Nephron (organoid): ENCODE results near the gene ZGRF1.
A peak's percentile ranks its signal among the peaks of the same experiment; 100 is the strongest.

Source experiments
- H3K27ac Mint-ChIP-seq, 3 experiments: 2 replicates each; pipeline ENCODE4 v1.8.0; 2020; ENCODE audit warnings: mixed read lengths in 3 of 3, mild to moderate bottlenecking in 2 of 3, moderate library complexity in 1 of 3
- H3K27me3 Mint-ChIP-seq: 2 replicates; pipeline ENCODE4 v1.8.0; 2021; ENCODE audit warnings: low read depth, mild to moderate bottlenecking, moderate library complexity, mixed read lengths
- H3K36me3 Mint-ChIP-seq: 2 replicates; pipeline ENCODE4 v1.8.0; 2020; ENCODE audit warnings: low read depth, mixed read lengths
- H3K4me1 Mint-ChIP-seq: 2 replicates; pipeline ENCODE4 v1.8.0; 2020; ENCODE audit warnings: mixed read lengths
- H3K4me3 Mint-ChIP-seq, 3 experiments: 2 replicates each; pipeline ENCODE4 v1.8.0; 2020; ENCODE audit warnings: mild to moderate bottlenecking in 3 of 3, mixed read lengths in 3 of 3, moderate library complexity in 2 of 3
- H3K9me3 Mint-ChIP-seq: 2 replicates; pipeline ENCODE4 v1.8.0; 2020; ENCODE audit warnings: mixed read lengths
- TF ChIP-seq, protein P1 (sequence below), 3 experiments: fragments of 200-600 bp; sonication (generic); IDR thresholded peaks; one replicate each; pipeline ENCODE4 v1.5.0; 2021; ENCODE audit warnings: antibody characterized with exemption in 3 of 3; ENCODE audit not compliant: unreplicated experiment in 3 of 3

Gene ZGRF1

DNA sequence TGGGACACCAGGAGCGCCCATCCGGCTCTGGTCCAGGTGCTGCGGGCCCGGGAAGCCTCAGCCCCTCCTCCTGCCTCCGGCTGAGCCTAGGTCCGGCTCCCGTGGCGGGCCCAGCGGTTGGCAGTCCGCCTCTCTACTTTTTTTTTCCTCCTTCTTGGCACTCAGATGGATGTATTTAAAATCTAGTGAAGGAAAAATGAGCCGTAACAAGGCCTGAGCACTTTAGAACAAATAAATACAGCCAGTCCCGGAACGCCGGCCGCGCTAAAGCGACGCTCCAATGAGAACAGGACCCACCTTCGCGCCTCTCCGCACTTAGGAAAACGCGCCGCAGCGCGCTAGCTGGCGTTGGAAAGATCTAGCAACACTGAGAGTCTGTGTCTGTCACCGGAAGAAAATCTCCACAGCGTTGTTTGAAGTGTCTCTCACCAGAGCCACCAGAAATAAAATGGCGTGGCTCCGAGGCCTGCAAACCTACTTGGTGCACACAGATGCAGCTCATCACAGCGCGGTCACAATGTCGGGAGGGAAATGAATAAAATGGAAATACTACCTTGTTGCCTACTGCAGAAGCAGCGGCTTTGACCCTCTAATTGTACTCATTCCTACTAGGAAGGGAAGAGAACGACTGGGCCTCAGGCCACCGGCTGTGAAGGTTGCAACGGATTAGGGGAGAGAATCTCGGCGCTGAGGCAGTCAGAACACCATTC, 125.5 kb downstream of the ZGRF1 start:
- Mint-ChIP-seq H3K4me1 (peaks cover 50% of the 10 kb centered on the region), H3K36me3 (no peaks in the 10 kb centered on the region)

DNA sequence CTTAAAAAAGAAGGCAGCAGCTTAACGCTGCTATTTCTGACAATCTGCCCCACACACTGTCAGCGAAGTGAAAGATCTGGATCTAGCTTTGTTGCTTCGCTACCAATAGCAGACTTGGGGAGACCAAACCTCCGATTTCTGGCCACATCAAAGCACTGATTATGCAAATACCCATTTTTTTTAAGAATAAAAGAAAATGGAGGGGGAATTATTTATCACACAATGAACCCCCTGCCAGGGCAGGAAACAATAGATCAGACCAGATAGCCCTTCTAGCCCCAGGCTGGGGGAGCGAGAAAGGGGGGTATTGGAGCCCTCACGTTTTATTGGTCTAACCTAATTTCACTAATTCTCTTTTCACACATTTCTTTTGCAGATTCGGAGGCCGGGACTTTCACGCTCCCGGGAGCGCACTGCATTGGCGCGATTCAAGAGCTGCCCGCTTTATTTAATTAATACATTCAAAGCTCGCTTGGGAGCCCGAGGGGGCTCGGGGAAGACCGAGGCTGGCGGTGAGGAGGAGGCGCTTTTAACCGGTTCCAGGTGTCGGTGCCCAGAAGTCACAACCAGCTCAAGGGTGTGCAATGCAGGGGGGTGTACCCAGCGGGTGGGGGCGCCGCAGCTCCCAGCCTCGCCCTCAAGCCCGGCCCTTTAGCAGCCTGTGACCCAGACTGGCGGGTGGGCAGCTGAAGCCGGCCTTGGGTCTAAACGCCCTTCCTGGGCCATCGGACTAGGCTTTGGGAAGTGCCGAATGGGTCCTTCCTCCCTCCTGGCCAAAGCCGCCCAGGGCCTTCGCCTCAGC, 126.2 kb downstream of the ZGRF1 start:
- Mint-ChIP-seq H3K27ac (no peak overlapping the region), H3K9me3 (no peaks in the 10 kb centered on the region), H3K27me3 (peaks cover 100% of the 10 kb centered on the region), H3K4me1 (peaks cover 49% of the 10 kb centered on the region), H3K36me3 (no peaks in the 10 kb centered on the region), H3K4me3 (peak overlapping the region; percentile 56 to 63 (median 63))
- TF ChIP-seq, protein P1, sequence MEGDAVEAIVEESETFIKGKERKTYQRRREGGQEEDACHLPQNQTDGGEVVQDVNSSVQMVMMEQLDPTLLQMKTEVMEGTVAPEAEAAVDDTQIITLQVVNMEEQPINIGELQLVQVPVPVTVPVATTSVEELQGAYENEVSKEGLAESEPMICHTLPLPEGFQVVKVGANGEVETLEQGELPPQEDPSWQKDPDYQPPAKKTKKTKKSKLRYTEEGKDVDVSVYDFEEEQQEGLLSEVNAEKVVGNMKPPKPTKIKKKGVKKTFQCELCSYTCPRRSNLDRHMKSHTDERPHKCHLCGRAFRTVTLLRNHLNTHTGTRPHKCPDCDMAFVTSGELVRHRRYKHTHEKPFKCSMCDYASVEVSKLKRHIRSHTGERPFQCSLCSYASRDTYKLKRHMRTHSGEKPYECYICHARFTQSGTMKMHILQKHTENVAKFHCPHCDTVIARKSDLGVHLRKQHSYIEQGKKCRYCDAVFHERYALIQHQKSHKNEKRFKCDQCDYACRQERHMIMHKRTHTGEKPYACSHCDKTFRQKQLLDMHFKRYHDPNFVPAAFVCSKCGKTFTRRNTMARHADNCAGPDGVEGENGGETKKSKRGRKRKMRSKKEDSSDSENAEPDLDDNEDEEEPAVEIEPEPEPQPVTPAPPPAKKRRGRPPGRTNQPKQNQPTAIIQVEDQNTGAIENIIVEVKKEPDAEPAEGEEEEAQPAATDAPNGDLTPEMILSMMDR (IDR thresholded peaks at IDR 0.05; ENCODE audit: unreplicated experiment in 3 of 3) = no peak

More for the DNA sequence above, 125.5 kb downstream of the ZGRF1 start:
- H3K27ac Mint-ChIP-seq = no peak overlapping the region
- no peaks in the 10 kb centered on the region for H3K9me3 Mint-ChIP-seq
- TF ChIP-seq, protein P1 (IDR thresholded peaks at IDR 0.05; ENCODE audit: unreplicated experiment in 3 of 3) = no peak
- H3K4me3 Mint-ChIP-seq = peak overlapping the region; percentile 67 to 77 (median 69)
- peaks cover 100% of the 10 kb centered on the region for H3K27me3 Mint-ChIP-seq

DNA sequence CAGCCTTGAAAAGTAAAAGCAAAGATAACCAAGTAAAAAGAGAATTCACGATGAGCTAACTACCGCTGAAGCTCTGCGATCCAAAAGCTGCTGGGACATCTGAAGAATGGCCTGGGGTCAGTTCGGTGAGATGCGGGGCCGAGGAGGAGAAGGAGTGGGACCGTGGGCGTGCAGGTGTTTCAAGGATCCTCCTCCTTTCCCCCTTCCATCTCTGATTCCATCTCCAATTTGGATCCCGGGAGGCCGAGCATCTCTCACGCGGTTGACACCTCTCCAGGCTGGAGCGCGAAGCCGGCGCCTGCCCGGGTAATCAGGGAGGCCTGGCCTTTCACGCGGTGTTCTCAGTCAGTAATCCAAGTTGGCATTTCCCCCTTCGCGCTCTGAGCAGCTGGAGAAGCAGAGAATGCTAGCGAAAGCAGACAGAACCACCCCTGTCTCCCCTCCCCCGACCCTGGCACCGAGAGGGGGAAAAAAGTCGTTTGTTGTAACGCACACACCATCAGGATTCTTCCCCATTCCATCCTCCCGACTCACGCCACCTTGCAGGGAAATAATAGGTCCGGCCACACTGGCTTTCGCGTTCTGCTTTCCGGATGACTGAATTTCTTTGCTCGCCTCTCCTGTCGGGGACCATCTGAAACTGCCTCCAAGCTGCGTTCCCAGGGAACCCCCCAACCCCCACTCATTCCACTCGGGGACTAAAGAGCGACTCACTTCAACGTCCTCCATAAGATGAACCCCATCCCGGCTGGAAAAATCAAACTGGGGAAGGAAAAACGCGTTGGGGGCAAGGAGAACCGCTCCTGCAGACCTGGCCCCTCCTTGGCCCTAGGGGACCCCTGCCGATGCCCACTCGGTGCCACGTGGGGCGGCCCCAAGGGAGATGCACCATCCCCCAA, 127.2 kb downstream of the ZGRF1 start:
- Mint-ChIP-seq H3K4me3 (peak overlapping the region; percentile 31 to 70 (median 56)), H3K9me3 (no peaks in the 10 kb centered on the region), H3K27ac (no peak overlapping the region), H3K4me1 (peaks cover 39% of the 10 kb centered on the region), H3K36me3 (no peaks in the 10 kb centered on the region), H3K27me3 (peaks cover 93% of the 10 kb centered on the region)
- TF ChIP-seq, protein P1 (IDR thresholded peaks at IDR 0.05; ENCODE audit: unreplicated experiment in 3 of 3) = no peak

DNA sequence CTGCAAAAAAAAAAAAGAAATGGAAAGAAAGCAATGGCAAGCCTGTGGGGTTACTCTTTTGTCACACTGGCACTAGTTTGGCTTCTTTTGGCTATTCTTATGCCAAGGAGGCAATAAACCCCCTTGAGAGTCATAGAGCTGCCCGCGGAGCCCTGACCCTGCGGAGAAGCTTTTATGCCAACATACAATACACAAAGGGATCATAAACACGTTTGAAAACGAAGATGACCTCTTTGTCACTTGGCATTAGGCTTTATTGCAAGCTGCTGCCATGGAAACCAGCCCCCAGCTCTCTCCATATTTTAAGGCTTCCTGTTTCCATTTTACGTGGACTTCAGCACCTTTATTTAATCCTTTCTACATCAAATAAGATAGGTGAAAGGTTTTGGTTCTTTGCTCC, 128.4 kb downstream of the ZGRF1 start:
- TF ChIP-seq, protein P1 (IDR thresholded peaks at IDR 0.05; ENCODE audit: unreplicated experiment in 3 of 3) = no peak
- Mint-ChIP-seq H3K4me1 (peaks cover 30% of the 10 kb centered on the region), H3K27ac (no peak overlapping the region), H3K36me3 (no peaks in the 10 kb centered on the region), H3K4me3 (peak overlapping the region in 1 of 3 experiments; percentile 4), H3K27me3 (peaks cover 91% of the 10 kb centered on the region), H3K9me3 (no peaks in the 10 kb centered on the region)

DNA sequence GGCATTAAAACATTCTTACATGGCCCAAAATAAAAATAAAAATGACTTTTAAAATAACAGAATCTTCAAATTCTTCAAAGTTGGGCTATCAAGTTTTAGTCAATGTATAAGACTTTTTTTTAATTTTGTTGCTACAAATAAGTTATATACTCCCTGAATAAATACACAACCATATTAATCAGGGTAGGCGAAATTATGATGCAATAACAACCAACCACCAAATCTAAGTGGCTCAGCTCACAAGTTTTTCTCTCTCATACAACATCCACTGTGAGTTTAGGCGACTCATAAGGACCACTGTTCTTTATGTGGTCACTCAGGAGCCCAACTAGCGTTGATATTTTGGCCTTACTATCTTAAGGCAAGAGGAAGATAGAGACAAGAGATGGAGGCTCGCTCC, 131.9 kb downstream of the ZGRF1 start:
- peaks cover 14% of the 10 kb centered on the region for H3K4me1 Mint-ChIP-seq
- no peak overlapping the region for H3K4me3 Mint-ChIP-seq
- H3K9me3 Mint-ChIP-seq = no peaks in the 10 kb centered on the region
- H3K27ac Mint-ChIP-seq = no peak overlapping the region
- no peaks in the 10 kb centered on the region for H3K36me3 Mint-ChIP-seq
- TF ChIP-seq, protein P1 (IDR thresholded peaks at IDR 0.05; ENCODE audit: unreplicated experiment in 3 of 3) = no peak
- peaks cover 70% of the 10 kb centered on the region for H3K27me3 Mint-ChIP-seq
